ENCODE results near the gene FEM1B. TPM values are rescaled to one million over a fixed set of nuclear protein-coding genes. Genes with fewer than 3 reads are reported as not detected.
A peak's percentile ranks its signal among the peaks of the same experiment; 100 is the strongest.

Gene FEM1B
- polyA plus RNA-seq, 3 donors = 21.5 to 26.4 (median 26.0) TPM

DNA sequence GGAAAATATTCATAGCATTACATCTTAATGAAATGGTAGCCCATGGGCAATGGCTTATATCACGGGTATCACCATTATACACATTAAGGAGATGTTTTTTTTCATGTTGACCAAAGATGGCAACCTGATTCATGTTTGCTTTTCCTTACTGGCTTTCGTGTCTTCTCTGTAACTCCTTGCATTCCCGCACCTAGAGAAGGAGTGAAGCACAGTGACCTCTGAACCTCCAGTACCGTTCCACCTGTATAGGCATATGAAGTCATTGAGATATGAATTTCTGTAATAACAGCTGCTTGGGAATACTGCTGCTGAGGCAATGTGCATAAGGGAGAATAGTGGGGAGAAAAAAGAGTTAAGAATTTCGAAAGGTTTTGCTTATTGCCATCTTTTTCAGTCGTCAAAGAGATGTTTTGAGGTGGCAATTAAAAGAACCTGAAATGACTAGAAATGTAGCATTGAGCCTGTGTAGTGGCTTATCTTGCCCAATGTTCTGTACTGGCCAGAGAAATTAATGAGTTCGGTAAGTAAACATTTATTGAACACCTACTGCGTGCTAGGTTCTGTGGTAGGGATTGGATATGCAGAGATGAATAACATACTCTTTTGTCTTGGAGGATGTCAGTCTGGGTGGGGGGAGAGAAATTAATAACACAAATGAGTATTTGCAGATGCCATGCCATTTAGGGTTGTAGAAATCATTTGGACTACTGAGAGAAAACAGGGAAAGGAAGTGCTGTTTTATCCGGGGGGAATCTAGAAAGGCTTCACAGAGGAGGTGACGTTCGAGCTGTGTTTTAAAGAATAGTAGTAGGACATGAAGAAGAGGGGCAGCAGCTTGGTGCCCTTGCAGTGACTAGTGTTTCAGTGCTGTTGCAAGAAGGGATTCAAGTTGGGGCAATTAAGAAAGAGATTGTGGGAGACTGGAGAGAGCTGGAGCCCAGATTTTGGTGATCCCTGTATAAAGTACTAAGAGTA is 2.5 kb downstream of the FEM1B start:
- peaks cover 68% of the 10 kb centered on the region for H4K20me1 ChIP-seq (ENCODE audit: insufficient read depth, low read length)
- H3K27me3 Mint-ChIP-seq (ENCODE audit: low read depth in 3 of 3) = no peaks in the 10 kb centered on the region
- intact Hi-C loops (cut with micrococcal nuclease) = no loop called here
- no peaks in the 10 kb centered on the region for H3K27me3 ChIP-seq (ENCODE audit: control insufficient read depth in 2 of 2, insufficient read depth in 2 of 2, low read length in 2 of 2)
- TF ChIP-seq, protein P1, sequence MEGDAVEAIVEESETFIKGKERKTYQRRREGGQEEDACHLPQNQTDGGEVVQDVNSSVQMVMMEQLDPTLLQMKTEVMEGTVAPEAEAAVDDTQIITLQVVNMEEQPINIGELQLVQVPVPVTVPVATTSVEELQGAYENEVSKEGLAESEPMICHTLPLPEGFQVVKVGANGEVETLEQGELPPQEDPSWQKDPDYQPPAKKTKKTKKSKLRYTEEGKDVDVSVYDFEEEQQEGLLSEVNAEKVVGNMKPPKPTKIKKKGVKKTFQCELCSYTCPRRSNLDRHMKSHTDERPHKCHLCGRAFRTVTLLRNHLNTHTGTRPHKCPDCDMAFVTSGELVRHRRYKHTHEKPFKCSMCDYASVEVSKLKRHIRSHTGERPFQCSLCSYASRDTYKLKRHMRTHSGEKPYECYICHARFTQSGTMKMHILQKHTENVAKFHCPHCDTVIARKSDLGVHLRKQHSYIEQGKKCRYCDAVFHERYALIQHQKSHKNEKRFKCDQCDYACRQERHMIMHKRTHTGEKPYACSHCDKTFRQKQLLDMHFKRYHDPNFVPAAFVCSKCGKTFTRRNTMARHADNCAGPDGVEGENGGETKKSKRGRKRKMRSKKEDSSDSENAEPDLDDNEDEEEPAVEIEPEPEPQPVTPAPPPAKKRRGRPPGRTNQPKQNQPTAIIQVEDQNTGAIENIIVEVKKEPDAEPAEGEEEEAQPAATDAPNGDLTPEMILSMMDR (IDR thresholded peaks at IDR 0.05) = no peak
- no peaks in the 10 kb centered on the region for H3K9me3 ChIP-seq (replicated peaks in 1 of 2; ENCODE audit: control insufficient read depth in 1 of 2, insufficient read depth in 1 of 2, low read length in 2 of 2)
- H3K36me3 ChIP-seq (replicated peaks in 1 of 2; ENCODE audit: control insufficient read depth in 1 of 2, insufficient read depth in 2 of 2, low read length in 2 of 2) = peaks cover 0 to 6% of the 10 kb centered on the region in 2 donors
- peaks cover 11 to 15% of the 10 kb centered on the region in 2 donors for H3K36me3 Mint-ChIP-seq
- H2AFZ ChIP-seq (ENCODE audit: insufficient read depth, low read depth, low read length, poor library complexity, severe bottlenecking) = no peak overlapping the region
- WGBS (ENCODE audit: insufficient coverage) = 57% methylated on average over 7 of the region's 11 CpGs
- peaks cover 54 to 70% of the 10 kb centered on the region in 2 donors for H3K4me1 ChIP-seq (ENCODE audit: control insufficient read depth in 1 of 2, insufficient read depth in 2 of 2, low read length in 2 of 2)
- peak overlapping the region; percentile 94 for H3K4me2 ChIP-seq (replicated peaks; ENCODE audit: extremely low read depth, low read length, poor library complexity, severe bottlenecking)
- peak overlapping the region in 1 of 2 donors; percentile 72 for H3K27ac ChIP-seq (ENCODE audit: low read depth in 1 of 2, low read length in 2 of 2)
- H3K9ac ChIP-seq (ENCODE audit: insufficient read depth, low read length, poor library complexity, severe bottlenecking) = no peak overlapping the region
- peaks cover 0 to 3% (median 0%) of the 10 kb centered on the region in 7 donors for H3K9me3 Mint-ChIP-seq
- peaks cover 60% of the 10 kb centered on the region for H3K4me1 Mint-ChIP-seq
- DNase-seq = no peak
- peaks cover 83% of the 10 kb centered on the region for H3K79me2 ChIP-seq (ENCODE audit: insufficient read depth, low read length)
- H3K27ac Mint-ChIP-seq = peak overlapping the region in 6 of 7 donors; percentile 4 to 96 (median 40)
- peak overlapping the region; percentile 58 to 91 for H3K4me3 Mint-ChIP-seq
- peak overlapping the region in 1 of 3 experiments; percentile 92 for H3K4me3 ChIP-seq (replicated peaks in 1 of 3; ENCODE audit: low read depth in 2 of 3, low read length in 3 of 3)

DNA sequence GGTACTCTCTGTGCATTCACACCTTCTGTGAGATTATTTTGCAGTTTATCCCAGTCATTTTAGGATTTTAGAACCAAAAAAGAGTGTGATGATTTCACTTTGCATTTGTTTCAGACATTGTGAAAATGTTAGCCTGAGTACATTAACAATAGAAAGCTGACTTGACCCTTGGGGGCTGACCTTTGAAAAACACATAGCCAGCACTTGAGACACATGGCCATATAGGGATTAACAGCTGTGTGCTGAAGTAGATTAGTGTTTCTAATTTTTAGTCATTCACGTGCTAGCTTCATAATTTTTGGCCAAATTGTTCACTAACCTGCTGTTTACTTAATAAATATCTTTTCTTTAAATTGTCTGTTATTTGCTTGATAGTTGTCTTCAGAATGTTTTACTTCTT is 3.5 kb downstream of the FEM1B start:
- peaks cover 0 to 3% (median 0%) of the 10 kb centered on the region in 7 donors for H3K9me3 Mint-ChIP-seq
- no peak overlapping the region for H3K4me3 Mint-ChIP-seq
- H3K27me3 ChIP-seq (ENCODE audit: control insufficient read depth in 2 of 2, insufficient read depth in 2 of 2, low read length in 2 of 2) = no peaks in the 10 kb centered on the region
- H3K4me3 ChIP-seq (replicated peaks in 1 of 3; ENCODE audit: low read depth in 2 of 3, low read length in 3 of 3) = peak overlapping the region in 1 of 3 experiments; percentile 92
- H2AFZ ChIP-seq (ENCODE audit: insufficient read depth, low read depth, low read length, poor library complexity, severe bottlenecking) = no peak overlapping the region
- H3K9me3 ChIP-seq (replicated peaks in 1 of 2; ENCODE audit: control insufficient read depth in 1 of 2, insufficient read depth in 1 of 2, low read length in 2 of 2) = no peaks in the 10 kb centered on the region
- peaks cover 69% of the 10 kb centered on the region for H3K4me1 Mint-ChIP-seq
- DNase-seq = no peak
- H3K27ac Mint-ChIP-seq = peak overlapping the region in 2 of 7 donors; percentile 65 to 82
- TF ChIP-seq, protein P1 (IDR thresholded peaks at IDR 0.05) = no peak
- H3K9ac ChIP-seq (ENCODE audit: insufficient read depth, low read length, poor library complexity, severe bottlenecking) = no peak overlapping the region
- H3K36me3 ChIP-seq (replicated peaks in 1 of 2; ENCODE audit: control insufficient read depth in 1 of 2, insufficient read depth in 2 of 2, low read length in 2 of 2) = peaks cover 0 to 6% of the 10 kb centered on the region in 2 donors
- H3K36me3 Mint-ChIP-seq = peaks cover 13 to 15% of the 10 kb centered on the region in 2 donors
- peak overlapping the region; percentile 94 for H3K4me2 ChIP-seq (replicated peaks; ENCODE audit: extremely low read depth, low read length, poor library complexity, severe bottlenecking)
- H3K27ac ChIP-seq (ENCODE audit: low read depth in 1 of 2, low read length in 2 of 2) = peak overlapping the region in 1 of 2 donors; percentile 72
- H3K4me1 ChIP-seq (ENCODE audit: control insufficient read depth in 1 of 2, insufficient read depth in 2 of 2, low read length in 2 of 2) = peaks cover 61 to 80% of the 10 kb centered on the region in 2 donors
- peaks cover 77% of the 10 kb centered on the region for H4K20me1 ChIP-seq (ENCODE audit: insufficient read depth, low read length)
- WGBS (ENCODE audit: insufficient coverage) = no CpG with 5 or more reads among the region's 1 CpG
- peaks cover 89% of the 10 kb centered on the region for H3K79me2 ChIP-seq (ENCODE audit: insufficient read depth, low read length)
- H3K27me3 Mint-ChIP-seq (ENCODE audit: low read depth in 3 of 3) = no peaks in the 10 kb centered on the region
- intact Hi-C loops (cut with micrococcal nuclease) = no loop called here
